HepG2 (cell line): ENCODE data around the gene MST1. TPM values are rescaled to one million over a fixed set of nuclear protein-coding genes. Genes with fewer than 3 reads are reported as not detected.
"Not testable (repeated sequence)": the region's sequence is repeated elsewhere in the genome, so short reads cannot be mapped to it uniquely, and the experiment has no call there.

Experiments
- ATAC-seq: fragments of 200-7000 bp; cut with Tn5 transposase; 3 replicates; pipeline ENCODE4 v1.9.1; 2020; ENCODE audit warnings: mild to moderate bottlenecking, moderate library complexity
- BruUV-seq: library from RNA; stranded (reverse); fragments of 400-500 nt; replicated peaks from 2 replicates; lab custom pipeline; 2021; lab: Mats Ljungman, UMichigan
- CTCF ChIA-PET: fragments of 300-600 bp; formaldehyde crosslinking; extraction: SDS; loops from one replicate; lab custom pipeline; 2021; ENCODE audit warnings: low total read pairs, inconsistent platforms, low intra/inter-chr PET ratio; lab: Yijun Ruan, JAX
- POLR2A ChIA-PET: fragments of 350-600 bp; sonication (Branson Sonifier 250); formaldehyde crosslinking; loops from one replicate; lab custom pipeline; 2020; ENCODE audit warnings: antibody characterized with exemption, inconsistent platforms; lab: Yijun Ruan, JAX
- DNase-seq: peaks from one replicate; pipeline ENCODE4 v3.0.0-alpha.2; 2015; ENCODE audit warnings: low spot score
- FAIRE-seq: peaks from 3 replicates; lab custom pipeline; 2011; peaks lifted over from hg19 to GRCh38; lab: Jason Lieb, UNC
- H2AFZ ChIP-seq: one replicate; pipeline ENCODE4 v1.6.1; 2011; ENCODE audit warnings: low read length, inconsistent platforms
- H3K27ac ChIP-seq: fragments of 300-600 bp; 3 replicates; pipeline ENCODE4 v1.8.0; 2011; ENCODE audit warnings: mixed run types, mild to moderate bottlenecking, mixed read lengths, low read length, inconsistent platforms; ENCODE audit not compliant: insufficient read depth; ENCODE audit errors: extremely low read length
- H3K27me3 ChIP-seq, 2 experiments: fragments of 200-600 bp in 1 of 2; 2 replicates in 1 of 2; 3 replicates in 1 of 2; pipeline versions ENCODE4 v1.6.0 to v1.8.0; 2011; ENCODE audit warnings: low read length in 2 of 2, mild to moderate bottlenecking in 2 of 2, moderate library complexity in 2 of 2, inconsistent platforms in 1 of 2; ENCODE audit not compliant: insufficient read depth in 2 of 2, control insufficient read depth in 1 of 2
- H3K36me3 ChIP-seq, 2 experiments: fragments of 200-600 bp in 1 of 2; replicated peaks in 1 of 2; 2 replicates in 1 of 2; 3 replicates in 1 of 2; pipeline versions ENCODE4 v1.5.1 to v1.8.0; 2011; ENCODE audit warnings: low read length in 2 of 2, inconsistent platforms in 1 of 2; ENCODE audit not compliant: insufficient read depth in 2 of 2, control insufficient read depth in 1 of 2
- H3K4me1 ChIP-seq: 2 replicates; pipeline ENCODE4 v1.5.1; 2012; ENCODE audit warnings: low read length, inconsistent platforms; ENCODE audit not compliant: insufficient read depth
- H3K4me2 ChIP-seq: 2 replicates; pipeline ENCODE4 v1.6.0; 2011; ENCODE audit warnings: low read depth, low read length, inconsistent platforms
- H3K4me3 ChIP-seq, 3 experiments: fragments of 200-600 bp in 1 of 3; sonication (generic), shearing (Covaris generic) in 1 of 3; replicated peaks in 1 of 3; 2 replicates each; pipeline ENCODE4 v1.5.1; 2011 to 2016; ENCODE audit warnings: low read length in 3 of 3, inconsistent platforms in 2 of 3, low read depth in 2 of 3, mild to moderate bottlenecking in 2 of 3, control low read depth in 1 of 3, mixed read lengths in 1 of 3; ENCODE audit not compliant: insufficient read depth in 1 of 3
- H3K79me2 ChIP-seq: one replicate; pipeline ENCODE4 v1.6.1; 2011; ENCODE audit warnings: low read length, inconsistent platforms; ENCODE audit not compliant: insufficient read depth
- H3K9ac ChIP-seq: 2 replicates; pipeline ENCODE4 v1.6.0; 2011; ENCODE audit warnings: mild to moderate bottlenecking, low read depth, low read length, inconsistent platforms; ENCODE audit not compliant: insufficient read depth
- H3K9me3 ChIP-seq: 2 replicates; pipeline ENCODE4 v1.5.1; 2012; ENCODE audit warnings: mild to moderate bottlenecking, low read length
- H4K20me1 ChIP-seq: 2 replicates; pipeline ENCODE4 v1.6.0; 2011; ENCODE audit warnings: inconsistent platforms, mild to moderate bottlenecking, low read length, moderate library complexity; ENCODE audit not compliant: insufficient read depth
- HNF4A ChIP-seq: sonication (generic); formaldehyde crosslinking; IDR thresholded peaks from 2 replicates; pipeline ENCODE4 v1.4.0; 2020; ENCODE audit warnings: missing genetic modification reagents
- MED1 ChIP-seq: sonication (generic); formaldehyde crosslinking; IDR thresholded peaks from 2 replicates; pipeline ENCODE4 v1.4.0; 2020; ENCODE audit warnings: missing genetic modification reagents
- MTA1 ChIP-seq: sonication (generic); formaldehyde crosslinking; IDR thresholded peaks from 2 replicates; pipeline ENCODE4 v1.4.0; 2020; ENCODE audit warnings: missing genetic modification reagents, mild to moderate bottlenecking, borderline replicate concordance
- NR2C2 ChIP-seq: sonication (generic); formaldehyde crosslinking; IDR thresholded peaks from 2 replicates; pipeline ENCODE4 v1.4.0; 2020; ENCODE audit warnings: missing genetic modification reagents, mild to moderate bottlenecking, moderate library complexity, borderline replicate concordance
- NR2F6 ChIP-seq, 2 experiments: IDR thresholded peaks; 2 replicates each; pipeline ENCODE4 v1.6.1; 2016; ENCODE audit warnings: antibody characterized with exemption in 1 of 2, mild to moderate bottlenecking in 1 of 2
- PAXIP1 ChIP-seq: sonication (generic); formaldehyde crosslinking; conservative IDR thresholded peaks from 2 replicates; pipeline ENCODE4 v1.4.0; 2020; ENCODE audit warnings: mild to moderate bottlenecking, missing genetic modification reagents, moderate library complexity
- RXRA ChIP-seq: sonication (generic); formaldehyde crosslinking; IDR thresholded peaks from 2 replicates; pipeline ENCODE4 v1.5.1; 2020; ENCODE audit warnings: missing genetic modification reagents
- THRA ChIP-seq: sonication (generic); formaldehyde crosslinking; IDR thresholded peaks from 2 replicates; pipeline ENCODE4 v1.4.0; 2020; ENCODE audit warnings: missing genetic modification reagents, borderline replicate concordance
- ZBTB7A ChIP-seq: sonication (generic); formaldehyde crosslinking; IDR thresholded peaks from 2 replicates; pipeline ENCODE4 v1.8.0; 2022; ENCODE audit warnings: mild to moderate bottlenecking, missing genetic modification reagents
- ZFX ChIP-seq: sonication (generic); formaldehyde crosslinking; IDR thresholded peaks from 2 replicates; pipeline ENCODE4 v1.4.0; 2020; ENCODE audit warnings: mild to moderate bottlenecking, low read depth, missing genetic modification reagents, moderate library complexity
- ZFY ChIP-seq: sonication (generic); formaldehyde crosslinking; IDR thresholded peaks from 2 replicates; pipeline ENCODE4 v1.4.0; 2020; ENCODE audit warnings: missing genetic modification reagents
- ZNF451 ChIP-seq: sonication (generic); formaldehyde crosslinking; IDR thresholded peaks from 2 replicates; pipeline ENCODE4 v1.5.0; 2020; ENCODE audit warnings: mild to moderate bottlenecking, missing genetic modification reagents
- WGBS: methylation state at CpG from one replicate; pipeline ENCODE4 v1.1.6; 2017; ENCODE audit warnings: low lambda C conversion rate; 5-methylcytosine and 5-hydroxymethylcytosine counted together
- in situ Hi-C: cut with HindIII; loops from 2 replicates; pipeline ENCODE4 v1.10.0; 2017; ENCODE audit warnings: low pct_unique_long_range_greater_than_20kb; ENCODE audit not compliant: extremely low pct_ligation_motif_present
- intact Hi-C: fragments of 100-400 bp; cut with micrococcal nuclease; formaldehyde crosslinking; loops from one replicate; pipeline ENCODE4 v1.10.0; 2022; ENCODE audit not compliant: unreplicated experiment
- polyA plus RNA-seq, 8 experiments: library from polyadenylated mRNA; depleted of rRNA in 3 of 8; stranded (reverse) in 7 of 8; unstranded in 1 of 8; fragments of >200 nt; fragmentation: Illumina TruSeq in 4 of 8; extraction: Trizol in 4 of 8; gene quantifications; 2 replicates each; pipeline versions ENCODE4 v1.2.1 to v1.2.3, GENCODE V29; 2011 to 2016; ENCODE audit warnings: low read depth in 4 of 8, missing spikeins in 1 of 8, mixed read lengths in 1 of 8; ENCODE audit not compliant: insufficient read depth in 1 of 8
- total RNA-seq, 5 experiments: library from RNA; depleted of rRNA; stranded (reverse); fragments of >200 nt; fragmentation: Illumina TruSeq; extraction: Trizol; gene quantifications; 2 replicates each; pipeline ENCODE4 v1.2.3, GENCODE V29; 2016; ENCODE audit warnings: low read depth in 1 of 5

Gene MST1
- total and polyA plus RNA-seq, 2 of the 13 experiments (the other 11 are each of a cell fraction or from before 2014, with no cell fraction given), result 189 to 452 TPM

- DNase-seq, CTCF ChIA-PET, H3K27me3 ChIP-seq, BruUV-seq, H3K9me3 ChIP-seq, POLR2A ChIA-PET, H2AFZ ChIP-seq, in situ Hi-C loops, ATAC-seq, H4K20me1 ChIP-seq, intact Hi-C loops, H3K4me3 ChIP-seq, FAIRE-seq, H3K9ac ChIP-seq, H3K4me2 ChIP-seq: not testable (repeated sequence)
- Histone ChIP-seq H3K36me3 (peaks cover 22 to 37% of the 10 kb centered on the region in 2 experiments), H3K27ac (peak overlapping the region; percentile 67), H3K4me1 (peaks cover 38% of the 10 kb centered on the region), H3K79me2 (peaks cover 20% of the 10 kb centered on the region)
- WGBS, result 100% methylated on average over 10 of the region's 10 CpGs
Measured at GRCh38 chr3:49685103-49685502, 4.2 kb downstream of the MST1 start.

GRCh38 chr3:49684453-49684852, 4.8 kb downstream of the MST1 start:
- POLR2A ChIA-PET; H4K20me1 ChIP-seq; H3K4me2 ChIP-seq; H3K9me3 ChIP-seq; H2AFZ ChIP-seq; in situ Hi-C loops; H3K9ac ChIP-seq; H3K4me3 ChIP-seq; BruUV-seq; H3K27me3 ChIP-seq; CTCF ChIA-PET; intact Hi-C loops; TF ChIP-seq NR2F6 (IDR thresholded peaks at IDR 0.05): not testable (repeated sequence)
- Histone ChIP-seq H3K4me1 (peaks cover 38% of the 10 kb centered on the region), H3K79me2 (peaks cover 14% of the 10 kb centered on the region), H3K27ac (peak overlapping the region; percentile 67), H3K36me3 (peaks cover 28 to 44% of the 10 kb centered on the region in 2 experiments)
- peak; percentile 19 for DNase-seq
- peak; percentile 50 for ATAC-seq
- WGBS, result 70% methylated on average over 2 of the region's 2 CpGs
- FAIRE-seq, result peak; percentile 4
- TF ChIP-seq RXRA, result peak; percentile 53
- TF ChIP-seq ZNF451 (CRISPR knock-in tag), result 0 out of 2 replicates have a peak, but pooled peaks have one; percentile 34
- TF ChIP-seq HNF4A (CRISPR knock-in tag), result peak; percentile 66
- 0 out of 2 replicates have a peak, but pooled peaks have one; percentile 18 for TF ChIP-seq ZFX (CRISPR knock-in tag)
- 0 out of 2 replicates have a peak, but pooled peaks have one; percentile 15 for TF ChIP-seq MTA1 (CRISPR knock-in tag)
- peak; percentile 45 for TF ChIP-seq PAXIP1 (CRISPR knock-in tag)
- 0 out of 2 replicates have a peak, but pooled peaks have one; percentile 38 for TF ChIP-seq NR2C2 (CRISPR knock-in tag)
- peak; percentile 45; the same call in 1 of the 2 replicates for TF ChIP-seq THRA (CRISPR knock-in tag)
- peak; percentile 20; the same call in 1 of the 2 replicates for TF ChIP-seq MED1 (CRISPR knock-in tag)
- TF ChIP-seq NR2F6 (CRISPR knock-in tag; IDR thresholded peaks at IDR 0.05), result peak; percentile 19; the same call in 1 of the 2 replicates
- peak; percentile 20; the same call in 1 of the 2 replicates for TF ChIP-seq ZFY
- TF ChIP-seq ZBTB7A (CRISPR knock-in tag), result peak; percentile 24; the same call in 1 of the 2 replicates
